Neural progenitor cell (in vitro differentiated cells): Measurements from ENCODE around the gene EPHB2. TPM values are rescaled to one million over a fixed set of nuclear protein-coding genes. Genes with fewer than 3 reads are reported as not detected.

Source experiments
- DNase-seq: peaks from one replicate; pipeline ENCODE4 v3.0.0-alpha.2; 2016; ENCODE audit warnings: low spot score
- H2AFZ ChIP-seq: fragments of 200-600 bp; sonication (generic); replicated peaks from 2 replicates; pipeline ENCODE4 v1.6.1; 2016; ENCODE audit warnings: antibody characterized with exemption
- H3F3A ChIP-seq: fragments of 200-600 bp; sonication (generic); 2 replicates; pipeline ENCODE4 v1.6.1; 2016; ENCODE audit warnings: antibody characterized with exemption, low read depth
- H3K27ac ChIP-seq: fragments of 200-600 bp; sonication (generic); 2 replicates; pipeline ENCODE4 v1.5.1; 2016; ENCODE audit warnings: mild to moderate bottlenecking
- H3K27me3 ChIP-seq: fragments of 200-600 bp; sonication (generic); 2 replicates; pipeline ENCODE4 v1.6.1; 2016; ENCODE audit warnings: mild to moderate bottlenecking, moderate library complexity
- H3K36me3 ChIP-seq: fragments of 200-600 bp; sonication (generic); 2 replicates; pipeline ENCODE4 v1.5.1; 2016
- H3K4me1 ChIP-seq: fragments of 200-600 bp; sonication (generic); 2 replicates; pipeline ENCODE4 v1.6.1; 2016; ENCODE audit warnings: mixed run types
- H3K4me2 ChIP-seq: fragments of 200-600 bp; sonication (generic); 2 replicates; pipeline ENCODE4 v1.6.1; 2016
- H3K4me3 ChIP-seq: fragments of 200-600 bp; sonication (generic); 2 replicates; pipeline ENCODE4 v1.5.1; 2016
- H3K79me2 ChIP-seq: fragments of 200-600 bp; sonication (generic); 2 replicates; pipeline ENCODE4 v1.6.1; 2016; ENCODE audit warnings: low read depth
- H3K9ac ChIP-seq: fragments of 200-600 bp; sonication (generic); 2 replicates; pipeline ENCODE4 v1.6.1; 2016
- H3K9me3 ChIP-seq: fragments of 200-600 bp; sonication (generic); 2 replicates; pipeline ENCODE4 v1.5.1; 2016; ENCODE audit warnings: low read depth
- H4K20me1 ChIP-seq: fragments of 200-600 bp; sonication (generic); 2 replicates; pipeline ENCODE4 v1.6.1; 2016; ENCODE audit warnings: low read depth
- H3K27ac Mint-ChIP-seq: 3 replicates; pipeline ENCODE4 v1.8.0; 2021; ENCODE audit warnings: mixed read lengths
- H3K27me3 Mint-ChIP-seq: 2 replicates; pipeline ENCODE4 v1.8.0; 2022; ENCODE audit warnings: low read depth, mild to moderate bottlenecking, inconsistent platforms, moderate library complexity, mixed read lengths; ENCODE audit not compliant: insufficient read depth
- H3K36me3 Mint-ChIP-seq: 3 replicates; pipeline ENCODE4 v1.8.0; 2021; ENCODE audit warnings: mixed read lengths
- H3K4me1 Mint-ChIP-seq: 3 replicates; pipeline ENCODE4 v1.8.0; 2021; ENCODE audit warnings: mixed read lengths
- H3K4me3 Mint-ChIP-seq: 3 replicates; pipeline ENCODE4 v1.8.0; 2021; ENCODE audit warnings: mild to moderate bottlenecking, moderate library complexity, mixed read lengths
- H3K9me3 Mint-ChIP-seq: 3 replicates; pipeline ENCODE4 v1.8.0; 2020; ENCODE audit warnings: mixed read lengths
- EZH2 ChIP-seq: fragments of 200-600 bp; sonication (generic); IDR thresholded peaks from 2 replicates; pipeline ENCODE4 v1.6.1; 2017; ENCODE audit warnings: antibody characterized with exemption, mild to moderate bottlenecking, moderate library complexity
- EZH2phosphoT487 ChIP-seq: fragments of 200-600 bp; sonication (generic); IDR thresholded peaks from 2 replicates; pipeline ENCODE4 v1.6.1; 2017; ENCODE audit warnings: antibody characterized with exemption
- total RNA-seq: library from RNA; depleted of rRNA; stranded (reverse); fragments of >200 nt; gene quantifications from 2 replicates; pipeline ENCODE4 v1.2.3, GENCODE V29; 2015; ENCODE audit warnings: low replicate concordance
- TF ChIP-seq, protein P1 (sequence below): fragments of 200-600 bp; sonication (generic); IDR thresholded peaks from 2 replicates; pipeline ENCODE4 v1.5.1; 2017; ENCODE audit warnings: antibody characterized with exemption, mild to moderate bottlenecking

Gene EPHB2
- total RNA-seq, 1 donor from 2014 or later: 38.3 TPM

DNA sequence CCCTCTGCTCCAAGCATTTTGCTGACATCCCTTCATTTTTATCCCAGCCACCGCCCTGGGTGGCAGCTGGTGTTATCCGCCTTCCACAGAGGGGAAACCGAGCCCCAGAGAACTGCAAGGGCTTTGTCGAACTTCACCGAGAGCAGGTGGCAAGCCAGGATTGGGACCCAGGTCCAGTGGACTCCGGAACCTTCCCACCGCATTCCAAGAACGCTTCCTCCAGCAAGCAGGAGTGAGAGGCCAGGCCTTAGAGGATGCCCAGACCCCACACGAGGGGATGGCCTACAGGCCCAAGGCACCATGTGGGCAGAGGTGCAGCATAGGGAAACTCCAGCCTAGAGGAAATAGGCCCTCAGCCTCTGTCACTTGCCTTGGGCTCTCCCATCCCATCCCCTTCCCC lies 90.7 kb downstream of the EPHB2 start:
- no peak for DNase-seq
- H3K9me3 ChIP-seq: no peaks in the 10 kb centered on the region
- H3K36me3 Mint-ChIP-seq: no peaks in the 10 kb centered on the region
- peaks cover 79% of the 10 kb centered on the region for H3K4me1 ChIP-seq
- H3K36me3 ChIP-seq: no peaks in the 10 kb centered on the region
- peaks cover 5% of the 10 kb centered on the region for H3K27me3 Mint-ChIP-seq
- TF ChIP-seq, protein P1, sequence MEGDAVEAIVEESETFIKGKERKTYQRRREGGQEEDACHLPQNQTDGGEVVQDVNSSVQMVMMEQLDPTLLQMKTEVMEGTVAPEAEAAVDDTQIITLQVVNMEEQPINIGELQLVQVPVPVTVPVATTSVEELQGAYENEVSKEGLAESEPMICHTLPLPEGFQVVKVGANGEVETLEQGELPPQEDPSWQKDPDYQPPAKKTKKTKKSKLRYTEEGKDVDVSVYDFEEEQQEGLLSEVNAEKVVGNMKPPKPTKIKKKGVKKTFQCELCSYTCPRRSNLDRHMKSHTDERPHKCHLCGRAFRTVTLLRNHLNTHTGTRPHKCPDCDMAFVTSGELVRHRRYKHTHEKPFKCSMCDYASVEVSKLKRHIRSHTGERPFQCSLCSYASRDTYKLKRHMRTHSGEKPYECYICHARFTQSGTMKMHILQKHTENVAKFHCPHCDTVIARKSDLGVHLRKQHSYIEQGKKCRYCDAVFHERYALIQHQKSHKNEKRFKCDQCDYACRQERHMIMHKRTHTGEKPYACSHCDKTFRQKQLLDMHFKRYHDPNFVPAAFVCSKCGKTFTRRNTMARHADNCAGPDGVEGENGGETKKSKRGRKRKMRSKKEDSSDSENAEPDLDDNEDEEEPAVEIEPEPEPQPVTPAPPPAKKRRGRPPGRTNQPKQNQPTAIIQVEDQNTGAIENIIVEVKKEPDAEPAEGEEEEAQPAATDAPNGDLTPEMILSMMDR: no peak
- no peak for TF ChIP-seq EZH2
- no peak for TF ChIP-seq EZH2phosphoT487
- peak overlapping the region; percentile 69 for H3K27ac ChIP-seq
- H3K79me2 ChIP-seq: no peaks in the 10 kb centered on the region
- no peaks in the 10 kb centered on the region for H3K27me3 ChIP-seq
- H3K9me3 Mint-ChIP-seq: no peaks in the 10 kb centered on the region
- H3K4me3 Mint-ChIP-seq: peak overlapping the region; percentile 57
- H3K9ac ChIP-seq: no peak overlapping the region
- peaks cover 41% of the 10 kb centered on the region for H3F3A ChIP-seq
- H3K4me1 Mint-ChIP-seq: peaks cover 85% of the 10 kb centered on the region
- peak overlapping the region; percentile 98 for H3K27ac Mint-ChIP-seq
- H4K20me1 ChIP-seq: no peaks in the 10 kb centered on the region
- H3K4me3 ChIP-seq: no peak overlapping the region
- no peak overlapping the region for H2AFZ ChIP-seq
- H3K4me2 ChIP-seq: peak overlapping the region; percentile 40

DNA sequence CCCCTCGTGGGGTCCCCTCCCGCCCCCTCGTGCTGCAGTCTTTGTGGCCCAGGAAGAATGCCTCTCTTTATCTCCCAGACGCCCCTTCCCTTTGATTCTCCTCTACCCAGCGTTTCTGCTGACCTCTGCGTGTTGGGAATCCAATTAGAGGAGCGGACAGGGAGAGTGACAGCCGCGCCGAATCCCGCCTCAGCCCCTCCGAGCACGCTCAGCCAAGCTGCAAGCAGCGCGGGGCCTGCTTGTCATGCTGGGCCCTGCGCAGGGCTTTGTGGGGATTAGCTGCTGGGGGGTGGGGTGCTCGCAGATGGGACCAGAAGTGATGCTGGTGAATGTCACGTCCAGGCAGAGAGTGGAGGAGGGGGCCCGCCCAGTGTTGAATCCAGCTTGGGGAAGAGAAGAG lies 91.1 kb downstream of the EPHB2 start:
- Mint-ChIP-seq H3K27ac (peak overlapping the region; percentile 98), H3K27me3 (peaks cover 5% of the 10 kb centered on the region), H3K9me3 (no peaks in the 10 kb centered on the region), H3K4me1 (peaks cover 89% of the 10 kb centered on the region), H3K36me3 (no peaks in the 10 kb centered on the region), H3K4me3 (peak overlapping the region; percentile 57)
- H3K9ac ChIP-seq: no peak overlapping the region
- H3K9me3 ChIP-seq: no peaks in the 10 kb centered on the region
- peak overlapping the region; percentile 69 for H3K27ac ChIP-seq
- no peak overlapping the region for H3K4me3 ChIP-seq
- peak; percentile 95 for DNase-seq
- no peaks in the 10 kb centered on the region for H3K27me3 ChIP-seq
- no peaks in the 10 kb centered on the region for H3K36me3 ChIP-seq
- peak overlapping the region; percentile 51 for H3K4me2 ChIP-seq
- H3K79me2 ChIP-seq: no peaks in the 10 kb centered on the region
- peaks cover 77% of the 10 kb centered on the region for H3K4me1 ChIP-seq
- no peak overlapping the region for H2AFZ ChIP-seq
- peaks cover 45% of the 10 kb centered on the region for H3F3A ChIP-seq
- no peaks in the 10 kb centered on the region for H4K20me1 ChIP-seq
- TF ChIP-seq EZH2 (no peak), EZH2phosphoT487 (no peak)
- TF ChIP-seq, protein P1: no peak

DNA sequence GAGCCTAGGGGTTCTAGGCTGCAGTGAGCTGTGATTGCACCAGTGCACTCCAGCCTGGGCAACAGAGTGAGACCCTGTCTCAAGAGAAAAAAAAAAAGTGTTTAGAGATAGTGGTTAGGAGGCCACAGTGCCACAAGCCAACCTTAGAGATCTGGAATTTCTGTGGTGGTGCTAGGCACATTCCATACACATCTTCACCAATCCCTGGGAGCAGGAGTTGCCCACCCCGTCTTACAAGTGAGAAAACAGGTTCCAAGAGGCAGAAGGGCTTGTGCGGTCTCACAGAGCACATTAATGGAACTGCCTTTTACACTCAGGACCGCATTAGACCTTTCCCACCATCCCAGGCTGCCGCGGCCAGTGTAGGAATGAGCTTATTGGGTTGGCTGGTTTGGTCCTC lies 93.2 kb downstream of the EPHB2 start:
- TF ChIP-seq, protein P1: no peak
- no peak for TF ChIP-seq EZH2
- TF ChIP-seq EZH2phosphoT487: no peak
- no peak overlapping the region for H2AFZ ChIP-seq
- no peaks in the 10 kb centered on the region for H4K20me1 ChIP-seq
- H3K9me3 ChIP-seq: no peaks in the 10 kb centered on the region
- Mint-ChIP-seq H3K4me3 (no peak overlapping the region), H3K27ac (no peak overlapping the region), H3K4me1 (peaks cover 84% of the 10 kb centered on the region), H3K9me3 (no peaks in the 10 kb centered on the region), H3K27me3 (peaks cover 5% of the 10 kb centered on the region), H3K36me3 (no peaks in the 10 kb centered on the region)
- no peak for DNase-seq
- no peak overlapping the region for H3K27ac ChIP-seq
- no peak overlapping the region for H3K4me2 ChIP-seq
- H3K27me3 ChIP-seq: no peaks in the 10 kb centered on the region
- no peak overlapping the region for H3K9ac ChIP-seq
- H3K4me3 ChIP-seq: no peak overlapping the region
- no peaks in the 10 kb centered on the region for H3K36me3 ChIP-seq
- peaks cover 83% of the 10 kb centered on the region for H3K4me1 ChIP-seq
- peaks cover 56% of the 10 kb centered on the region for H3F3A ChIP-seq
- no peaks in the 10 kb centered on the region for H3K79me2 ChIP-seq
